GM19023 (cell line): ENCODE measurements around the gene STIP1.
A peak's percentile ranks its signal among the peaks of the same experiment; 100 is the strongest.

Experiments
- ATAC-seq: cut with Tn5 transposase; IDR thresholded peaks from one replicate; pipeline ENCODE4 v1.9.1; 2021; ENCODE audit warnings: mild to moderate bottlenecking, moderate library complexity; ENCODE audit not compliant: unreplicated experiment

The STIP1 gene

DNA sequence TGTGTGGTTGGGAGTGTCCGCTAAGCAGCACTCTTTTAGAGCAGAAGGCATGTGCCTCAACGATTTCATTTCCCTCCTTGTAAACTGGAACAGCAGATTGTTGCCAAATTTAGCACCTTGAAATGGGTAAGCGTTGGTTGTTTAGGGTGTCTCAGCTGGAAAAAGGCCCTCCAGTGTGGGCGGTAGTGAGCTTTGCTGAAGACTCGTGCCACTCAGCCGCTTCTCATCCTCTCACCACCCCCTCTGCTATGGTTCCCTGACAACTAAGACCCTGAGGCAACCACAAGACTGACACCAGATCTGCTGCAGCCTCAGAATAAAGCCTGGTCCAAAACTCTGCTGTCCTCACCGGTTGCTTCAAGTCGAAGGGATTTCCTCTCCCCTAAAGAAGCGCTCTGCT is 10.7 kb downstream of the STIP1 start:
- no peak for ATAC-seq

- no peak for ATAC-seq
These were observed 12.5 kb downstream of the STIP1 start for GRCh38 chr11:64198511-64198910.

- no peak for ATAC-seq
These were observed 15.6 kb downstream of the STIP1 start for GRCh38 chr11:64201543-64201942.

DNA sequence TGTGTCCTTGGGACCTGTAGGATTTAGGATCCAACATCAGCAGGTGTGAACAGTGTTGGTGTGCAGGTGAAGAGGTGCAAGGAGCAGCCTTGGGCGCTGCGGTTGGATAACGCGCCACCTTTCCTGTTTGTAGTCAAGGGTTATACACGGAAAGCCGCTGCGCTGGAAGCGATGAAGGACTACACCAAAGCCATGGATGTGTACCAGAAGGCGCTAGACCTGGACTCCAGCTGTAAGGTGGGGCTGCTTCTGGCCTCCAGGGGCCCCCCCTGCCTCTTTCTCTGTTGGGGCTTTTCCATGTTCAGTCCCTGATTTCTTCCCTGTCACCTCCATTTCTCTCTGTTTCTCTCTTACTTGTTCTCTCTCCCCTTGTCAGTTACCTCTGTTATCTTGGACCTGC is 17.0 kb downstream of the STIP1 start:
- no peak for ATAC-seq

DNA sequence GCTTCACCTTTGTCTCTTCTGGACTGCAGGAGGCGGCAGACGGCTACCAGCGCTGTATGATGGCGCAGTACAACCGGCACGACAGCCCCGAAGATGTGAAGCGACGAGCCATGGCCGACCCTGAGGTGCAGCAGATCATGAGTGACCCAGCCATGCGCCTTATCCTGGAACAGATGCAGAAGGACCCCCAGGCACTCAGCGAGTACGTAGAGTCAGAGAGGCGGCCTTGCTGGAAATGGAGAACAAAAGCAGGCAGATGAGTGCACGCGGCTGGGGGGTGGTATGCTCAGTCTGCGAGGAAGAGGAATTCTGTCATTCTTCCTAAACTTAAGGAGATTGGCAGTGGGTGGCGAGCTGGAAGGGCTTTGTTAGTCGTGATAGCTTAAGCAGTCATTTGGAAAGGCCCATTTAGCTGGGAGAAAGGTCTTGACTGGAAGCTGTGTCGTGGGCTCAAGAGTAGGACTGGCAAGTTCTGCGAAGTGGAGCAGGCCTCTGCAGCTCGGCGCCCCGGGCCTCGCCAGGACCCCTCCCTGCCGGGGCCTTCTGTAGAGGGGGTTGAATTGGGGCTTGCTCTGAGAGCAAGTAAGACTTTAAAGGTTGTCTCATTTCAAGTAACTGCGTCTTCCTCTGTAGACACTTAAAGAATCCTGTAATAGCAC is 17.6 kb downstream of the STIP1 start:
- ATAC-seq, result no peak

GRCh38 chr11:64204080-64204440 is 18.1 kb downstream of the STIP1 start:
- ATAC-seq, result no peak

- ATAC-seq, result no peak
These were observed 18.6 kb downstream of the STIP1 start for GRCh38 chr11:64204464-64204989.

DNA sequence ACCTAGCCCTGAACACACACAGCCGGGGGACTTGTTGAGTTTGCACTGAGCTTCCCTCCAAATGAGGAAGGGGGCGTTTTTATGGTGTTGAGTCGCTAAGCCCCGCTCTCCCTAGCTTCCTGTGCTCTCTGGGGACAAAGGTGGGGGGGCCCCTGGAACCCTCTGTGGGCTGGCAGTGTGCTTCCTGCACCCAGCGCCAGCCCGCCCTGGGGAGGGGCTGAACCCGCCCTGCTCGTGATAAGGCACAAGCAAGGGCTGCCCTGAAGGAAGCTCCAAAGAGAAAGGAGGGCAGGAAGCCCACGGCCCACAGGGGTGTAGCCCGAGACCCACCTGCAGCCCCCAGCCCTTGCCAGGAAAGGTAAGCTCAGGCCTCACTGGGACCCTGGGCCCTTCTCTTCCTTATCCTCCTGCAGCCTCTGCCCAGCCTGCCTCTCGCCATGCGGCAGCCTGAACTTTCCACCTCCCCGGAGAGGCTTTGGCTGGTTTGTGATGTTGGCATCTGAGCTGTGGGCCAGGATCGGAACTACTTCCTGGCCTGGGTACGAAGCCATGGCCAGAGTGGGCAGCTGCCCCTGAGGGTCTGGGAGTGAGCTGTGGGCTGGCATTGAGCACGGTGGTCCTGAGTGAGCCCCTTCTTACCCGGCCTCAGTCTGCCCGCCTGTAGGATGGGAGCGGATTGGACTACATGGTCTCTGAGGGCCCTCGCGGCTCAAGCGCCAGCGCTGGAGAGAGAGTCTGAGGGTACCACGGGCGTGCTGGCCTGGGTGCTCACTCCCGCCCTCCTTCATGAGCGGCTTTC is 20.7 kb downstream of the STIP1 start, which contains the start of gene FERMT3:
TSS of gene FERMT3 (plus strand) at position 265 of the 799 bp plus-strand sequence. CDS start 644 bp downstream, outside the sequence.
- ATAC-seq, result peak; percentile 27

DNA sequence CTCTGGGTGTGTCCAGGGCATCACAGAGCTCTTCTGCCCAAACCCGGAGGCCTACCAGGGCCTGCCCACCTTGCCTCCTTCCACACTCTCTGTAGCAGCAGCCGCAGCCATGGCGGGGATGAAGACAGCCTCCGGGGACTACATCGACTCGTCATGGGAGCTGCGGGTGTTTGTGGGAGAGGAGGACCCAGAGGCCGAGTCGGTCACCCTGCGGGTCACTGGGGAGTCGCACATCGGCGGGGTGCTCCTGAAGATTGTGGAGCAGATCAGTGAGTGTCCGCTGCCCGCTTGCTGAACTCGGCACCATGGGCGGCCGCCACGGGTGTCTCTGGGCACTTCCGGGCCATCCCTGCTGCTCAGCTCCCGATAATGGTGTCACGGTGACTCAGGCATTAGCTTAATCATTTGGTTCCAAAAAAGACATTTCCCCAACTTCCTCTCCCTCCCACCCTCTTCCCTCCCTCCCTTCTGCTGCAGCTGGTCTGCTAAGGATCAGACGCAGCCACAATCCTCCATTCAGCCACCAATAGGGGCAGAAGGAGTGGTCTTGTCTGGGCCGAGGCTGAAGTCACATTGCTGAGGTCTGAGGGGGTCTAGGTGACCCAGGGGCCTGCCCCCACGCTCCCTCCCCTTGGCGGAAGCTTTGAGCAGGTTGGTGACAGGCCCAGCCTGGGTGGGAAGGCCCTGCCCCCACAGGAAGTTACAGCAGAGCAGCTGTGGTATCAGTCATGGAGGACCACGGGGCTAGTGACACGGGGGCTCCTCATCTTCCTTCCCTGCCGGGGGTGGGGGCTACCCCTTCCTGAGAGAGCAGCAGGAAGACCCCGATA is 21.5 kb downstream of the STIP1 start:
- ATAC-seq, result peak; percentile 52

GRCh38 chr11:64208086-64208795 is 22.3 kb downstream of the STIP1 start:
- no peak for ATAC-seq

- ATAC-seq, result no peak
These were observed 23.0 kb downstream of the STIP1 start for GRCh38 chr11:64208796-64209562.

GRCh38 chr11:64209563-64209843 is 23.5 kb downstream of the STIP1 start:
- no peak for ATAC-seq

DNA sequence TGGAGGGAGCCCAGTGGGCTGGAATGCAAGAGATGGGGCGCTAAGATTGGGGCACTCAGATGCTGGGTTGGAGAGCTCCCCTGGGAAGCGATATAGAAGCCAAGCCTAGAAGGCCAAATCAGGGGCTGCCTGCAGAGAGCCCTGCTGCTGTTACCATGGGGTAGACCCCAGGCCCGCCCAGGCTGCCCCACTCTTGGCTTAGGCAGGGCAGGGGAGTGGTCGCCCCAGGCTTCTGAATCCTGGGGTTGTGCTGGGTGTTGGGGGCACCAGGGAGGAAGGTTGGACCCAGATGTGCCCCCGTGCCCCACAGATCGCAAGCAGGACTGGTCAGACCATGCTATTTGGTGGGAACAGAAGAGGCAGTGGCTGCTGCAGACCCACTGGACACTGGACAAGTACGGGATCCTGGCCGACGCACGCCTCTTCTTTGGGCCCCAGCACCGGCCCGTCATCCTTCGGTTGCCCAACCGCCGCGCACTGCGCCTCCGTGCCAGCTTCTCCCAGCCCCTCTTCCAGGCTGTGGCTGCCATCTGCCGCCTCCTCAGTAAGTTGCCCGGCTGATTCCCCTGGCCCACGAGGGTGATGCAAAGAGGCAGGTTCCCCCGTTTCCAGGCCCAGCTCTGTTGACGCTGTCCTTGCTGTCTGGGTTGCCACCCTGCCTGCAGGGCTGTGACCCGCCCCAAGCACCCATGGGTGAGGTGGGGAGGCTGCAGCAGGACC is 24.5 kb downstream of the STIP1 start:
- no peak for ATAC-seq

GRCh38 chr11:64211181-64211872 is 25.4 kb downstream of the STIP1 start:
- no peak for ATAC-seq

DNA sequence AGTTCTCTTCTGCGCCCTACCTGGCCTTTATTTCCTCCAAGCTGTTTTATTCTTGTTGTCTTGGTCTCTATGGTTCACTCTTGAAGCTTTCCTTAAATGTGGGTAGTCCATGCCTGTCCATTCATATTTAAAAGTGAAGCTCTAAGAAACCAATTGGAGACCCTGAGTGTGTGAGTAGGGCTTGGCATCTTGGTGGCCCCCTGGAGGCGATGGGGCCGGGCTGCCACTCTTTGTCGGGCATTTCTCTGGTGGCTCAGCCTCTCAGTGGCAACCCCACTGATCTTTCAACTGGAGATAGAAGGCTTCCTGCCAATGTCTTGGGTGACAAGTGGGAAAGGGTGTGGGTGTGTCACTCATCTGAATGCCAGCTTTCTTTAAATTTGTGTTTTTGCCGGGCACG is 30.9 kb downstream of the STIP1 start:
- no peak for ATAC-seq

GRCh38 chr11:64218628-64219353 is 32.8 kb downstream of the STIP1 start:
- ATAC-seq, result no peak

GRCh38 chr11:64219354-64219684 is 33.3 kb downstream of the STIP1 start:
- ATAC-seq, result no peak

GRCh38 chr11:64219755-64220154 is 33.8 kb downstream of the STIP1 start:
- ATAC-seq, result no peak
